Astrocyte (in vitro differentiated cells and primary cell): Measurements from ENCODE around the gene CDH18. TPM values are rescaled to one million over a fixed set of nuclear protein-coding genes. Genes with fewer than 3 reads are reported as not detected.
A peak's percentile ranks its signal among the peaks of the same experiment; 100 is the strongest.

Experiments used
- DNase-seq: peaks from one replicate; pipeline ENCODE4 v3.0.0-alpha.2; 2010; ENCODE audit warnings: low read depth
- FAIRE-seq: peaks from 2 replicates; lab custom pipeline; 2011; peaks lifted over from hg19 to GRCh38; lab: Jason Lieb, UNC
- H2AFZ ChIP-seq: 2 replicates; pipeline ENCODE4 v1.6.0; 2012; ENCODE audit warnings: low read depth, low read length, inconsistent platforms
- H3K27ac ChIP-seq: 2 replicates; pipeline ENCODE4 v1.5.1; 2011; ENCODE audit warnings: low read depth, low read length, inconsistent platforms
- H3K27me3 ChIP-seq: 2 replicates; pipeline ENCODE4 v1.6.0; 2011; ENCODE audit warnings: low read length, inconsistent platforms; ENCODE audit not compliant: insufficient read depth
- H3K36me3 ChIP-seq: 2 replicates; pipeline ENCODE4 v1.5.1; 2011; ENCODE audit warnings: low read length, inconsistent platforms; ENCODE audit not compliant: insufficient read depth
- H3K4me1 ChIP-seq: 2 replicates; pipeline ENCODE4 v1.5.1; 2011; ENCODE audit warnings: low read length, inconsistent platforms; ENCODE audit not compliant: insufficient read depth
- H3K4me2 ChIP-seq: 2 replicates; pipeline ENCODE4 v1.6.0; 2012; ENCODE audit warnings: low read length, inconsistent platforms
- H3K4me3 ChIP-seq: 2 replicates; pipeline ENCODE4 v1.5.1; 2011; ENCODE audit warnings: low read depth, mild to moderate bottlenecking, low read length, inconsistent platforms; ENCODE audit not compliant: insufficient read depth
- H3K79me2 ChIP-seq: 2 replicates; pipeline ENCODE4 v1.6.0; 2012; ENCODE audit warnings: mild to moderate bottlenecking, low read length, inconsistent platforms; ENCODE audit not compliant: insufficient read depth
- H3K9ac ChIP-seq: 2 replicates; pipeline ENCODE4 v1.6.0; 2012; ENCODE audit warnings: mild to moderate bottlenecking, low read length, inconsistent platforms
- H3K9me3 ChIP-seq: 2 replicates; pipeline ENCODE4 v1.5.1; 2012; ENCODE audit warnings: low read depth, mild to moderate bottlenecking, low read length, inconsistent platforms; ENCODE audit not compliant: insufficient read depth
- H4K20me1 ChIP-seq: 2 replicates; pipeline ENCODE4 v1.6.0; 2012; ENCODE audit warnings: low read length, inconsistent platforms; ENCODE audit not compliant: insufficient read depth
- H3K27ac Mint-ChIP-seq: one replicate; pipeline ENCODE4 v1.8.0; 2021; ENCODE audit warnings: mild to moderate bottlenecking, mixed read lengths; ENCODE audit not compliant: unreplicated experiment
- H3K27me3 Mint-ChIP-seq: one replicate; pipeline ENCODE4 v1.8.0; 2021; ENCODE audit warnings: low read depth, mixed read lengths; ENCODE audit not compliant: unreplicated experiment
- H3K36me3 Mint-ChIP-seq: one replicate; pipeline ENCODE4 v1.8.0; 2021; ENCODE audit warnings: low read depth, mixed read lengths; ENCODE audit not compliant: unreplicated experiment
- H3K4me1 Mint-ChIP-seq: one replicate; pipeline ENCODE4 v1.8.0; 2021; ENCODE audit warnings: low read depth, mixed read lengths; ENCODE audit not compliant: unreplicated experiment
- H3K4me3 Mint-ChIP-seq: one replicate; pipeline ENCODE4 v1.8.0; 2021; ENCODE audit warnings: mild to moderate bottlenecking, moderate library complexity, mixed read lengths; ENCODE audit not compliant: unreplicated experiment
- H3K9me3 Mint-ChIP-seq: one replicate; pipeline ENCODE4 v1.8.0; 2021; ENCODE audit warnings: mild to moderate bottlenecking, mixed read lengths; ENCODE audit not compliant: unreplicated experiment
- CTCF ChIP-seq: IDR thresholded peaks from 2 replicates; pipeline ENCODE4 v1.5.1; 2011; ENCODE audit warnings: low read depth, mild to moderate bottlenecking, inconsistent platforms, low read length, moderate library complexity; ENCODE audit not compliant: insufficient read depth
- EZH2 ChIP-seq: IDR thresholded peaks from 2 replicates; pipeline ENCODE4 v1.6.1; 2012; ENCODE audit warnings: mild to moderate bottlenecking, low read length, inconsistent platforms; ENCODE audit not compliant: insufficient read depth
- total RNA-seq: library from RNA; stranded (reverse); gene quantifications from 2 replicates; pipeline ENCODE4 v1.2.1, GENCODE V29; 2021

CDH18 gene
- total RNA-seq, 1 donor from 2014 or later = not detected

- Histone ChIP-seq H3K79me2 (no peaks in the 10 kb centered on the region), H2AFZ (no peak overlapping the region), H3K9me3 (peaks cover 4% of the 10 kb centered on the region), H3K4me1 (peaks cover 3% of the 10 kb centered on the region), H3K27ac (no peak overlapping the region), H3K36me3 (no peaks in the 10 kb centered on the region), H4K20me1 (no peaks in the 10 kb centered on the region), H3K4me2 (peak overlapping the region; percentile 19), H3K4me3 (no peak overlapping the region), H3K27me3 (no peaks in the 10 kb centered on the region), H3K9ac (no peak overlapping the region)
- DNase-seq = peak; percentile 66
- Mint-ChIP-seq H3K36me3 (no peaks in the 10 kb centered on the region), H3K27me3 (no peaks in the 10 kb centered on the region), H3K4me3 (no peak overlapping the region), H3K27ac (peak overlapping the region; percentile 13), H3K9me3 (no peaks in the 10 kb centered on the region), H3K4me1 (peaks cover 11% of the 10 kb centered on the region)
- TF ChIP-seq CTCF = no peak
- FAIRE-seq = no peak
Observed at GRCh38 chr5:19676895-19677294, 311.1 kb downstream of the CDH18 start.

DNA sequence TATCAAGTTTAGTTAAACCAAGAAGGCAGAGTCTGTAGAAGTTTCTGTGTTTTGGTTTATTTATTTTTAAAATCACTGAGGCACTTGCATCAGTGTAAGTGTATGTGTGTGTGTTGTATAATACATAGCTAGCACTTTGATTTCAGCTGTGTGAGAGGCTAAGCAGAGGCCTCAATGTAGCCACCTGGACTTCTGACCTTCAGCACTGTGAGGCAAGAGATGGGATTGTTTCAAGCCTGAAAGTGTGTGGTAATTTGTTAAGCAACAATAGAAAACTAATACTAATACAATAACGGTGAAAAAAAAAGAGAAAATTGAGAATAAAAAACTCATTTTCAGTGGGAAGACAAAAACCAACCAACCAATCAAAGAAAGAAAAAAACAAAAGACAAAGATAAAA lies 327.3 kb downstream of the CDH18 start:
- DNase-seq = no peak
- TF ChIP-seq CTCF (no peak), EZH2 (no peak)

GRCh38 chr5:19655627-19656026 lies 332.4 kb downstream of the CDH18 start:
- no peak for DNase-seq
- Mint-ChIP-seq H3K36me3 (no peaks in the 10 kb centered on the region), H3K27ac (no peak overlapping the region), H3K27me3 (no peaks in the 10 kb centered on the region), H3K9me3 (no peaks in the 10 kb centered on the region), H3K4me1 (no peaks in the 10 kb centered on the region), H3K4me3 (no peak overlapping the region)
- H3K9ac ChIP-seq = no peak overlapping the region
- no peaks in the 10 kb centered on the region for H3K79me2 ChIP-seq
- no peaks in the 10 kb centered on the region for H3K27me3 ChIP-seq
- FAIRE-seq = no peak
- H3K9me3 ChIP-seq = no peaks in the 10 kb centered on the region
- no peaks in the 10 kb centered on the region for H3K4me1 ChIP-seq
- H3K36me3 ChIP-seq = no peaks in the 10 kb centered on the region
- TF ChIP-seq CTCF (no peak), EZH2 (no peak)
- no peak overlapping the region for H3K4me2 ChIP-seq
- no peak overlapping the region for H3K4me3 ChIP-seq
- H3K27ac ChIP-seq = no peak overlapping the region
- H2AFZ ChIP-seq = no peak overlapping the region
- no peaks in the 10 kb centered on the region for H4K20me1 ChIP-seq

More for the DNA sequence above, 327.3 kb downstream of the CDH18 start:
- no peaks in the 10 kb centered on the region for H3K27me3 ChIP-seq
- H3K27ac ChIP-seq = no peak overlapping the region
- no peak overlapping the region for H3K27ac Mint-ChIP-seq
- no peak overlapping the region for H3K9ac ChIP-seq
- H3K4me3 Mint-ChIP-seq = no peak overlapping the region
- no peak overlapping the region for H2AFZ ChIP-seq
- no peaks in the 10 kb centered on the region for H4K20me1 ChIP-seq
- H3K36me3 Mint-ChIP-seq = no peaks in the 10 kb centered on the region
- H3K4me1 ChIP-seq = no peaks in the 10 kb centered on the region
- no peaks in the 10 kb centered on the region for H3K9me3 ChIP-seq
- no peaks in the 10 kb centered on the region for H3K27me3 Mint-ChIP-seq
- H3K4me3 ChIP-seq = no peak overlapping the region
- H3K4me1 Mint-ChIP-seq = no peaks in the 10 kb centered on the region
- no peak overlapping the region for H3K4me2 ChIP-seq
- no peak for FAIRE-seq
- no peaks in the 10 kb centered on the region for H3K79me2 ChIP-seq
- no peaks in the 10 kb centered on the region for H3K36me3 ChIP-seq
- H3K9me3 Mint-ChIP-seq = no peaks in the 10 kb centered on the region
